ENCODE data around the gene OR2L3.

Gene OR2L3

DNA sequence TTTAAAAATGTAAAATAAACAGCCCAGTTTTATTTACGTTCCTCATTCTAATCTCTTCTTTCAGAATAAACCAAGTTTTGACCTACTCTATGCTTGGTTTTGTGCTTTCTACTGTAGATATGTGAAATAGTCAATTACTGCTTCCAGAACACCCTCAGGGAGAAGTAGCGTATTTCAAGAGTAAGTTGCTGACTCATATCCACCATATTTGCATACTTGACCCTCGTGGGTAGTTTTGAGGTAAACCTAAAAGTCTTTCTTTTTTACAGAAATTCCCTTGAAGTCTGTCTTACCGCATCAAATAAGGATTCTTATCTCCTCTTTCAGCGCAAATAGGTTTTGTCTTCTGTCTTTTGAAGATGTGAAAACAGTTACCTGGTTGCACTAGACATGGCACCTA is 1.4 kb upstream of the OR2L3 start:
- WGBS, 2 donors (ENCODE audit: extremely low coverage in 2 of 2, insufficient read length in 2 of 2, insufficient replicate concordance in 1 of 2): no CpG with 5 or more reads among the region's 5 CpGs
- no peak for DNase-seq (ENCODE audit: low spot score)
- Histone ChIP-seq H2BK5ac (ENCODE audit: low read length) (no peak overlapping the region), H3K9me3 (replicated peaks in 1 of 2; ENCODE audit: control insufficient read depth in 2 of 2, insufficient read depth in 1 of 2, low read depth in 1 of 2, low read length in 2 of 2) (peaks cover 0 to 5% of the 10 kb centered on the region in 2 donors), H3K18ac (ENCODE audit: low read length) (no peak overlapping the region), H3K4me2 (ENCODE audit: insufficient read depth, low read length, poor library complexity, severe bottlenecking) (no peak overlapping the region), H2BK120ac (ENCODE audit: low read depth, low read length) (no peak overlapping the region), H3K23ac (ENCODE audit: low read depth, low read length, poor library complexity) (no peak overlapping the region), H4K8ac (ENCODE audit: low read depth, low read length) (no peak overlapping the region), H3K79me1 (ENCODE audit: low read depth, low read length) (no peaks in the 10 kb centered on the region), H3K27ac (replicated peaks; ENCODE audit: low read length) (no peak overlapping the region), H2BK12ac (ENCODE audit: low read length) (no peak overlapping the region), H4K91ac (ENCODE audit: low read depth, low read length, poor library complexity) (no peak overlapping the region), H3K4me1 (ENCODE audit: control insufficient read depth in 2 of 2, insufficient read depth in 1 of 2, low read depth in 1 of 2, low read length in 2 of 2) (no peaks in the 10 kb centered on the region), H2AFZ (ENCODE audit: low read length) (no peak overlapping the region), H3K14ac (ENCODE audit: low read length) (no peak overlapping the region), H3K4me3 (ENCODE audit: low read length in 2 of 2) (no peak overlapping the region), H3K4ac (ENCODE audit: low read length) (no peak overlapping the region), H3K27me3 (ENCODE audit: control insufficient read depth in 3 of 3, insufficient read depth in 3 of 3, low read depth in 1 of 3, low read length in 3 of 3) (no peaks in the 10 kb centered on the region), H3K9ac (ENCODE audit: low read depth, low read length, poor library complexity) (no peak overlapping the region), H2BK15ac (ENCODE audit: low read length) (no peak overlapping the region), H3K36me3 (replicated peaks in 1 of 2; ENCODE audit: control insufficient read depth in 2 of 2, insufficient read depth in 2 of 2, low read length in 2 of 2) (no peaks in the 10 kb centered on the region), H2AK5ac (ENCODE audit: low read depth, low read length) (no peak overlapping the region)

GRCh38 chr1:248047008-248047407 is 372 bp downstream of the OR2L3 start:
- H2BK15ac ChIP-seq (ENCODE audit: low read length): no peak overlapping the region
- H3K9me3 ChIP-seq (replicated peaks in 1 of 2; ENCODE audit: control insufficient read depth in 2 of 2, insufficient read depth in 1 of 2, low read depth in 1 of 2, low read length in 2 of 2): peaks cover 0 to 5% of the 10 kb centered on the region in 2 donors
- H3K9ac ChIP-seq (ENCODE audit: low read depth, low read length, poor library complexity): no peak overlapping the region
- H3K4me2 ChIP-seq (ENCODE audit: insufficient read depth, low read length, poor library complexity, severe bottlenecking): no peak overlapping the region
- no peak overlapping the region for H2BK120ac ChIP-seq (ENCODE audit: low read depth, low read length)
- no peak overlapping the region for H4K91ac ChIP-seq (ENCODE audit: low read depth, low read length, poor library complexity)
- no peak overlapping the region for H4K8ac ChIP-seq (ENCODE audit: low read depth, low read length)
- H3K4me3 ChIP-seq (ENCODE audit: low read length in 2 of 2): no peak overlapping the region
- H2AFZ ChIP-seq (ENCODE audit: low read length): no peak overlapping the region
- no CpG with 5 or more reads among the region's 1 CpG for WGBS, 2 donors (ENCODE audit: extremely low coverage in 2 of 2, insufficient read length in 2 of 2, insufficient replicate concordance in 1 of 2)
- H3K4ac ChIP-seq (ENCODE audit: low read length): no peak overlapping the region
- no peak overlapping the region for H3K18ac ChIP-seq (ENCODE audit: low read length)
- no peak overlapping the region for H2BK12ac ChIP-seq (ENCODE audit: low read length)
- no peak for DNase-seq (ENCODE audit: low spot score)
- no peaks in the 10 kb centered on the region for H3K79me1 ChIP-seq (ENCODE audit: low read depth, low read length)
- no peak overlapping the region for H3K14ac ChIP-seq (ENCODE audit: low read length)
- H2BK5ac ChIP-seq (ENCODE audit: low read length): no peak overlapping the region
- no peaks in the 10 kb centered on the region for H3K36me3 ChIP-seq (replicated peaks in 1 of 2; ENCODE audit: control insufficient read depth in 2 of 2, insufficient read depth in 2 of 2, low read length in 2 of 2)
- no peak overlapping the region for H3K23ac ChIP-seq (ENCODE audit: low read depth, low read length, poor library complexity)
- no peak overlapping the region for H3K27ac ChIP-seq (replicated peaks; ENCODE audit: low read length)
- no peaks in the 10 kb centered on the region for H3K27me3 ChIP-seq (ENCODE audit: control insufficient read depth in 3 of 3, insufficient read depth in 3 of 3, low read depth in 1 of 3, low read length in 3 of 3)
- no peaks in the 10 kb centered on the region for H3K4me1 ChIP-seq (ENCODE audit: control insufficient read depth in 2 of 2, insufficient read depth in 1 of 2, low read depth in 1 of 2, low read length in 2 of 2)
- no peak overlapping the region for H2AK5ac ChIP-seq (ENCODE audit: low read depth, low read length)

DNA sequence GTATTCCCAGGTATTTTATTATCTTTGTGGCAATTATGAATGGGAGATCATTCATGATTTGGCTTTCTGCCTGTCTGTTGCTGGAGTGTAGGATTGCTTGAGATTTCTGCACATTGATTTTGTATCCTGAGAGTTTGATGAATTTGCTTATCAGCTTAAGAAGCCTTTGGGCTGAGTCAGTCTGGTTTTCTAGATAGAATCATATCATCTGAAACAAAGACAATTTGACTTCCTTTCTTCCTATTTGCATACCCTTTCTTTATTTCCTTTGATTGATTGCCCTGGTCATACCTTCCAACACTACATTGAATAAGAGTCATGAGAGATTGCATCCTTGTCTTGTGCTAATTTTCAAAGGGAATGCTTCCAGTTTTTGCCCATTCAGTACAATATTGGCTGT is 8.0 kb downstream of the OR2L3 start:
- Histone ChIP-seq H3K18ac (ENCODE audit: low read length) (no peak overlapping the region), H2AFZ (ENCODE audit: low read length) (no peak overlapping the region)
- no peak for DNase-seq (ENCODE audit: low spot score)

DNA sequence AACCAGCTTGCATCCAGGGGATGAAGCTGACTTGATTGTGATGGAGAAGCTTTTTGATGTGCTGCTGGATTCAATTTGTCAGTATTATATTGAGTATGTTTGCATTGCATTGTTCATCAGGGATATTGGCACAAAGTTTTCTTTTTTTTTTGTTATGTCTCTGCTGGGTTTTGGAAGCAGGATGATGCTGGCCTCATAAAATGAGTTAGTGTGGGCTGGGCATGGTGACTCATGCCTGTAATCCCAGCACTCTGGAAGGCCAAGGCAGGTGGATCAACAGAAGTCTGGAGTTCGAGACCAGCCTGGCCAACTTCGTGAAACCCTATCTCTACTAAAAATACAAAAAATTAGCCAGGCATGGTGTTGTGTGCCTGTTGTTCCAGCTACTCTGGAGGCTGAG is 8.6 kb downstream of the OR2L3 start:
- Histone ChIP-seq H3K27ac (replicated peaks; ENCODE audit: low read length) (no peak overlapping the region), H3K4me1 (ENCODE audit: control insufficient read depth in 2 of 2, insufficient read depth in 1 of 2, low read depth in 1 of 2, low read length in 2 of 2) (no peaks in the 10 kb centered on the region), H3K4ac (ENCODE audit: low read length) (no peak overlapping the region), H3K36me3 (replicated peaks in 1 of 2; ENCODE audit: control insufficient read depth in 2 of 2, insufficient read depth in 2 of 2, low read length in 2 of 2) (no peaks in the 10 kb centered on the region), H3K23ac (ENCODE audit: low read depth, low read length, poor library complexity) (no peak overlapping the region), H3K79me1 (ENCODE audit: low read depth, low read length) (no peaks in the 10 kb centered on the region), H4K8ac (ENCODE audit: low read depth, low read length) (no peak overlapping the region), H3K9me3 (replicated peaks in 1 of 2; ENCODE audit: control insufficient read depth in 2 of 2, insufficient read depth in 1 of 2, low read depth in 1 of 2, low read length in 2 of 2) (peaks cover 0 to 3% of the 10 kb centered on the region in 2 donors), H3K14ac (ENCODE audit: low read length) (no peak overlapping the region), H3K4me2 (ENCODE audit: insufficient read depth, low read length, poor library complexity, severe bottlenecking) (no peak overlapping the region), H3K4me3 (ENCODE audit: low read length in 2 of 2) (no peak overlapping the region), H3K27me3 (ENCODE audit: control insufficient read depth in 3 of 3, insufficient read depth in 3 of 3, low read depth in 1 of 3, low read length in 3 of 3) (no peaks in the 10 kb centered on the region), H2BK15ac (ENCODE audit: low read length) (no peak overlapping the region), H3K18ac (ENCODE audit: low read length) (no peak overlapping the region), H2BK5ac (ENCODE audit: low read length) (no peak overlapping the region), H2AK5ac (ENCODE audit: low read depth, low read length) (no peak overlapping the region), H2BK12ac (ENCODE audit: low read length) (no peak overlapping the region), H2BK120ac (ENCODE audit: low read depth, low read length) (no peak overlapping the region), H4K91ac (ENCODE audit: low read depth, low read length, poor library complexity) (no peak overlapping the region), H2AFZ (ENCODE audit: low read length) (no peak overlapping the region), H3K9ac (ENCODE audit: low read depth, low read length, poor library complexity) (no peak overlapping the region)
- no CpG with 5 or more reads among the region's 2 CpGs for whole genome bisulfite sequencing, 2 donors (ENCODE audit: extremely low coverage in 2 of 2, insufficient read length in 2 of 2, insufficient replicate concordance in 1 of 2)
- DNase-seq (ENCODE audit: low spot score): no peak

More for the DNA sequence above, 8.0 kb downstream of the OR2L3 start:
- Histone ChIP-seq H3K4me3 (ENCODE audit: low read length in 2 of 2) (no peak overlapping the region), H3K4ac (ENCODE audit: low read length) (no peak overlapping the region), H3K27me3 (ENCODE audit: control insufficient read depth in 3 of 3, insufficient read depth in 3 of 3, low read depth in 1 of 3, low read length in 3 of 3) (no peaks in the 10 kb centered on the region), H3K27ac (replicated peaks; ENCODE audit: low read length) (no peak overlapping the region), H3K4me1 (ENCODE audit: control insufficient read depth in 2 of 2, insufficient read depth in 1 of 2, low read depth in 1 of 2, low read length in 2 of 2) (no peaks in the 10 kb centered on the region), H3K79me1 (ENCODE audit: low read depth, low read length) (no peaks in the 10 kb centered on the region), H2BK5ac (ENCODE audit: low read length) (no peak overlapping the region), H2BK12ac (ENCODE audit: low read length) (no peak overlapping the region), H3K9me3 (replicated peaks in 1 of 2; ENCODE audit: control insufficient read depth in 2 of 2, insufficient read depth in 1 of 2, low read depth in 1 of 2, low read length in 2 of 2) (peaks cover 0 to 3% of the 10 kb centered on the region in 2 donors), H2BK15ac (ENCODE audit: low read length) (no peak overlapping the region), H4K91ac (ENCODE audit: low read depth, low read length, poor library complexity) (no peak overlapping the region), H3K23ac (ENCODE audit: low read depth, low read length, poor library complexity) (no peak overlapping the region), H3K4me2 (ENCODE audit: insufficient read depth, low read length, poor library complexity, severe bottlenecking) (no peak overlapping the region), H2BK120ac (ENCODE audit: low read depth, low read length) (no peak overlapping the region), H2AK5ac (ENCODE audit: low read depth, low read length) (no peak overlapping the region), H3K14ac (ENCODE audit: low read length) (no peak overlapping the region), H3K9ac (ENCODE audit: low read depth, low read length, poor library complexity) (no peak overlapping the region), H3K36me3 (replicated peaks in 1 of 2; ENCODE audit: control insufficient read depth in 2 of 2, insufficient read depth in 2 of 2, low read length in 2 of 2) (no peaks in the 10 kb centered on the region), H4K8ac (ENCODE audit: low read depth, low read length) (no peak overlapping the region)
